HG03354 (cell line): ENCODE results near the gene PRKN.
"Not testable (repeated sequence)": the region's sequence is repeated elsewhere in the genome, so short reads cannot be mapped to it uniquely, and the experiment has no call there.

Experiments
- ATAC-seq: cut with Tn5 transposase; IDR thresholded peaks from one replicate; pipeline ENCODE4 v1.9.1; 2021; ENCODE audit warnings: mild to moderate bottlenecking; ENCODE audit not compliant: unreplicated experiment, poor library complexity, severe bottlenecking

Gene PRKN

DNA sequence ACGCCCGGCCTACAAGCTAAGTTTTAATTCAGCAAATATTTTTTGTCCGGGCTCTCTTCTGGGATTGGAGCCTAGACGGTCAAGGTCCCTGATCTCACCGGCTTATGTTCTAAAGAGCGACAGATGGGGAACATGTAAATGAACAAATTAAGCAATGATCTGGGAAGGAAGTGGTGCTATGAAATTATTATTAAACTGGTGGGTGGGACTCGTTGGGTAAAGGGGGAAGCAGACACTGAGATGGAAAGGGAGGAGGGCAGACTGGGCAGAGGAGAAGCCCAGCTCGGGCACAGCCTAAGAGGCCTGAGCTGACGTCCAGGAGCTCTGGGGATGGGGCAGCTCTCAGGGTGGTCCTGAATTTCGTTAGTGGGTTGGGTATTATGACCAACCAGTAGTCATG lies 1371.9 kb downstream of the PRKN start:
- no peak for ATAC-seq

DNA sequence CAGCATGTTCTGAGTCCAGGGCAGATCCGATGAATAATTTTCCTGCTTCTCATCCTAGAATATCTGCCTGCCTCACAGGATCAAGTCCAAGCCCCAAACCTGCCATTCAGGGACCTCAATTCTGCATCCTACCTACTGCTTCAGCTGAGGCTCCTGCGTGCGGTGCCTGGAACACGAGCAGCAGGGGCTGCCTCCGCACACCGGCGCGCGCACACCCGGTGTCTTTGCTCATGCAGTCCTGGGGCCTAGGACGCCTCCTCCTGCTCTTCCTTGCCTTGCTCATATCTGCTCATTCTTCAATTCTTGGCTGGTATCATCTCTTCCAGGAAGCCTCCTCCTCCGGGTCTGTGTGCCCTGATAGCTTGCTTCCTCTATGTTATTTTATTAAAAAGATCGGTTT lies 1372.6 kb downstream of the PRKN start:
- ATAC-seq = no peak

DNA sequence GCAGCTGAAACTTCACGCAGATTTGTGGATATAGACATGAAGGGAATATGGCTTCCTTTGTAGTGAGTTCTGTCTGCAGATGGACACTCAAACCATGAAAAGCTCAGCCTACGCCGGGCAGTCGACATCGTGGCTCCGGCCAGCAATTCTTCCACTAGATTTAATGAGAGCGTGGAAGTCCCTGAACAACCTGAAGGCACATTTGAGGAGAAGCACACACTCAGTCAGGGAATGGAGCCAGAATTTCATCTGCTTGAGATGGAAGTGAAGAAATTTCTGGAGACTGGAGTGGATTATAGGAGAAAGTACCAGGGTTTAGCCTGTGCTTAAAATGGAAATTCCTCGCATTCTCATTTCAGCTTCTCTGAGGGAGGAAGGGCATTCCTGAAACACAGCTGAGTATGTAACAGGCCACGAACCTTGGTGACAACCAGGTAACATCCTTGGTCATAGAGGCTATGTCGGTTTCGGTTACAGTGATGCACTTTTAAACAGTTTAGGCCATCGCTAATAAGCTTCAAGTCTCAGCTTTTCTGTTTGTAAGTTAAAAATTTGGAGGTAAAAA lies 1373.2 kb downstream of the PRKN start:
- ATAC-seq = no peak

DNA sequence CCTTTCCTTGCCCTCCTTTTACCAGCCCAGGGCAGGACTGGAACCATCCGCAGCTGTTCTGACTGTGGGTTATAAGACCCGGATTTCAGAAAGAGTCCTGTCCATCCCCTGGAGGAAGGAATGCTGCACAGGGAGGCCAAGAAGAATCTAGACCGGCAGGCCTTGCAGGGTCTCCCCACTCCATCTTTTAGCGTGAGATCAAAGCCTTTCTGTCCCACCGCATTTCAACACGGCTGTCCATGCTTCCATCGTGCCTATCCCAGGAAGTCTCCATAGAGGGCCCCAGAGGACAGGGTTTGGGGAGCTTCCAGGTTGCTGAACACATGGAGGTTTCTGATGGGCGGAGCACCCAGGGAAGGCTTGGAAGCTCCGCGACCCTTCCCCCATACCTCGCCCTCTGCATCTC lies 1374.4 kb downstream of the PRKN start:
- no peak for ATAC-seq

DNA sequence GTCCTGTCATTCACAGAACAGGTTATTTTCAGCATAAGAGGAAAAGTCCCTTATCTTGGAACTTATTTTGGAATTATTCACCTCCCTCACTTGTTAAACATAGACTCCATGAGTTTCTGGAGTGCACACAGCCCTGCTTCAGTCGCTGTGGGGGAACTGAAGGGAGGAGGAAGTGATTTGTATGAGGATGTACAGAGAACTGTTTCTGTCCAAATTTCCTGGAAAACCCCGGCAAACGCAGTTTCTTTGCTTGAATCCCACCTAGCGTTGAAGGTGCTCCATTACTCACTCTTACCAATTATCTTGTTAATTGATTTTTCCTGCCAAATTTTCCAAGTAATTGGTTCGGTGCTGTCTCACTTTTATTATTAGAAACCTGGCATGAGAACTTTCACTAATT lies 1375.7 kb downstream of the PRKN start:
- no peak for ATAC-seq

DNA sequence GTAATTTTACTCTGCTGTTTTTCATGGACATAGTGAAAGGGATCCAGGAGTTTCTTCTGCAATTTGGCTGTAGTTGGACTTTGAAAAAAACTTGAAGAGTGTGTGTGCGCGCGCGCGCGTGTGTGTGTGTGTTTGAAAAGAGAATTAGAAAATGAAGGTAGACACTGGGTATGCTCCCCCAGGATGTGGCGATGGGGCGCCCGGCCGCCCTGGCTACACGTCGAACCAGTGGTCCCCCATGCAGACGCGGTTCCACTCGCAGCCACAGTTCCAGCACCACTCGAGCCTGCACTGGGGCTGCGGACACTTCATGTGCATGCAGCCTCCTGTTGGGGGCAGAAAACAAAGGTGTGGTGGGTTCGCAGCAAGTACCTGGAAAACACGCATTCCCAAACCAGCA lies 1377.7 kb downstream of the PRKN start:
- ATAC-seq = no peak

DNA sequence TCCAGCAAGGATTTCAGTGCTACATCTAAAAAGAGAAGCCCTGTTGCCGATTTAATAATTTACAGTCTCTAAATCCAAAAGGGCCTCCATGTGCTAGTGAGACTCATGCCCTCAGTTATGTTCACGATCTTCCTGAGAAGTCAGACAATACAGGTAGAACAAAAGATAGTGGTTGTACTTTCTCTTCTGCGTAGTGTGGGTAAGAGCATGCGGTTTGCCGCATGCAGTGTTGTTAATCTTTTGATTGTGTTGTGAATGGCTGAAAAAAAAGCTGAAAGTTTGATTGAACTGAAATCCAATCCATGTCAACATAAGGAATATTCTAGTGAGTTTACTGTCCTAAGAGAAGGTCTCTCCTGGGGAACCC lies 1379.0 kb downstream of the PRKN start:
- no peak for ATAC-seq

DNA sequence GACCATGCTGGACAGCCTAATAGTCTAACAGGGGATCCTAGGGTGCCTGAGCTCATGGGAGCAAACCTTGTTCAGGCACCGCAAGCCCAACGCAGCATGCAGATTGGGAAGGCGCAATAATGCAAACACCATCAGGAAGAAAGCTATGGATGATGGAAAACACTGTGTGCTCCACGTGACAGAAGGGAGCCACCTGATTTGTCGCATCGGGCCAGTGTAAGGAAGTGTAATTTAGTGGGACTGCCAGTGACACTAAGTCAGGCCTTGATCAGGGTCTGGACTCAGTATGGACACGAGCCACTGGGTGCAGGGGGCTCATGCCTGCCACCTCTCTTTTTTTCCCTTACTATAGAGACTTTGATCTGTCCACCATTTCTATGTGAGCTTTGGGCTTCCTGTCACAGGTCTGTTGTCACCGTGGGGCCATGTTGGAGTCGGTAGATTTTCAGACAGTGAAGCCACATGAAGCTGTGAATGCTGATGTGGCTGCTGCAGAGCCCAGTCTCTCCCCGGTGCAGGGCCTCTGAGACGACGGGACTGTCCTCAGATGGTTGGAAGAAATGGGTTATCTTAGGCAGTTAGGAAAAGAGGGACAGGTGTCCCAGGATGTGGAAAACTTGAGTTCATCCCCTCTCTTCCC lies 1379.5 kb downstream of the PRKN start:
- ATAC-seq = no peak

DNA sequence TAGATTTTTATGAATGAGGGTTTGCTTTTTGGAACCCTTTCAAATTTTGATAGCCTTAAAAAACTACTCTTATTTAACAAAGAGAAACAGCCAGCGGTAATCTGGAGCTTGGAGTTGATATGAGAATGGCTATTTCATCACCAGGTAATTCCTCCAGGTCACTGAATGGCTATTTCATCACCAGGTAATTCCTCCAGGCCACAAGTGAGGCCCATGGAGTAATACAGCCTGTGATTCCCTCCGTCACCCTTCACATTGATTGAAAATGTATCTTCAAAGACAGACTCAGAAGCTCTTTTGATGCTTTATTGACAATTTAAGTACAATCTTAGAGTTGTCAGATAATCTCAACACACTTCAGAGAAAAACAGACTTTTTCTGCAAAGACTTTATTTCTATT lies 1380.4 kb downstream of the PRKN start:
- no peak for ATAC-seq

DNA sequence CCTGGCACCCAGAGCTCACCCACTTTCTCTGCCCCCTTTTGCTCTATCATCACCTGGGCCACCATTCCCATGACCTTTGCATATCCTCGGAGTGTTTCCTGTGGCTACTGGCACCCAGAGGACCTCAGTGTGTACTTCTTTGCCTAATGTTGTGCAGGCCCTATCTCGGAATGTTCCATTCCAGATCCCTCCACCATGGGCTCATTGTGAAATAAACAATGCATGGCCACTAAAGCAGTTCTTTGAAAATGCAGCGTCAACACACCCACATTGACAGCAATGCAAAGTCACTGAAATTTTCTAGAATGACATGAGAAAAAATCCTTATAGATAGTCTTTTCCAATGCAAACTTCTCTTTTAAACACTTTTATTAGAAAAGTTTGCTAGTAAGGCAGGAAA lies 1380.8 kb downstream of the PRKN start:
- no peak for ATAC-seq

DNA sequence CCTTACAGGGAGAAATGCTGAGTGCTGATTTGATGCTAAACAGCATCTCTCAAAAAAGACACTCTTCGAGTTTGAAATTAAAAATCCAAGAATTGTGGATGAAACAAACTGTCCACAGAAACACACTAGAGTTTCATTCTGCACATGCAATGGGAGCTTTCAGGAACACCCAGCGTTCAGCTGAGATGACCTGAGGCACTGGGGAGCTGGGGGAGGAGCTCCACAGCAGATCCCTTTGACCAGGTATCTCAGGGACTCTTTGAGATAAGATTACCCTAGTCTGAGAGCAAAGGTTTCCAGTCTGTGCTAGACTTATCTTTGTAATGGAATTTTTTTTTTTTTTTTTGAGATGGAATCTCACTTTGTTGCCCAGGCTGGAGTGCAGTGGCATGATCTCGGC lies 1382.9 kb downstream of the PRKN start:
- no peak for ATAC-seq

DNA sequence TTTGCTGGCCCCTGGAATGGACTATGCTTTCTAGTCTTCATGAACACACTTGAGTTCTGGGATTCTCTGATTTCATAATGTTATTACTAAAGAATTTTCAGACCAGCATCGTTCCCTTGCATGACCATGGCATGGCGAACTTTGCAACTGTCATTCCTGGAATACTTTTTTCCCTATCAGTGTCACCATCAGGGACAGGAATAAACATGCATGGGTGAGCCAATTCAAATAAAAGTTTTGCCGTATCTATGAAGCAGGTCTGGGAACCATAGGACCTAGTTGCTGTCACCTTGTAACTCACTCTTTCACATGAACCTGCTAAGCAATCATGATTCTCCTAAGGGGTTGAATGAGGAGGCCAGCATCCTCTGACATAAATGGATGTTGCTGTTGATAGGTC lies 1385.5 kb downstream of the PRKN start:
- ATAC-seq = no peak

DNA sequence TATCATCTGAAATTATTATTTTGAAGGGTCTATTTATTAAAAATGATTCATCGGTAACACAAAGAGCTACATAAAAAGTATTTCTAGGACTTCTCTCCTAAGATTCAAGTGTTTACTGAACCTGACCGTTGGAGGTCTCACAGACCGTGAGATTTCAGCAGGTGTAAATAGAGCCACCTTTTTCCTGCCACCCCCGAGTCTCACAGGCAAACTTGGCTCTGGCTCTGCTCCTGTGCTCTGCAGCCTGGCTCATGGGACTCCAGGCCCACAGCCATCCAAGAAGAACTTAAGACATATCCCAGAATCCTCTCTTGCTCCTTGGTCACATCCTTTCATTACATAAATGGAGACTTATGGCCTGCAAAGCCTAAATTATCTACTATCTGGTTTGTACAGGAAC lies 1385.9 kb downstream of the PRKN start:
- ATAC-seq = no peak

DNA sequence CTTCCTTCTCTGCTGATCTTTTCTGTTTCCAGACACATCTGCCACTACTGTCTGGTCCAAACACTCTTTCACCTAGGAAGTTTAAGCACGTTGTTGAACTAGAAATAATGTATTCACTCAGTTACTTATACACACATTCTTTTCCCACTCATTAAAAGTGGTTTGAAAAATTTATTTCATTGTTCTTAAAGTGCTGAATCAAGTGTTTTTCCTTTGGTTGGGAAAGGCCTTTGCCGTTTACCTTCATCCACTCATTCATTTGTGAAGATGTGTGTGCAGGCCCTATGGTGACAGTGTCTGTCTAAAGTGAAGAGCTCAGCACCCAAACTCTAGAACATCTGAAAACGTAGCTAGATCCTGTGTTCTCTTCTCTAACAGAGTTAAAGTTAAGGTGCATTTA lies 1389.6 kb downstream of the PRKN start:
- no peak for ATAC-seq

DNA sequence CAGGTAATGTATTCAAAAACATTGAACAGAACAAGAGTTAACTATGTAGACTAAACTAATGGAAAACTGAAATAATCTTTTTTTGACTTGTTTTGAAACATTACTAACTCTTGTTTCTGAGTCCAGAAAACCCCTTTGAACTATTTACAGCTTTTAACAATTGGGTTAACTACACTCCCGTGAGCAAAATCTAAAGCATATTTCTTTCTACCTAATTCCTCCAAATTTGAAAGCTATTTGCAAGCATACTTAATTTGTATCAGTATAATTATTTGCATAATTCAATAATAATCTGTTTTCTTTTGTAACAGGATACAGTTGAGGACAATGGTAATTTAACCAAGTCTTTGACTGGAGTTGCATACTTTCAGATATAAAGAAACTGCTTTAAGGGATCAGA lies 1391.1 kb downstream of the PRKN start:
- ATAC-seq = no peak

DNA sequence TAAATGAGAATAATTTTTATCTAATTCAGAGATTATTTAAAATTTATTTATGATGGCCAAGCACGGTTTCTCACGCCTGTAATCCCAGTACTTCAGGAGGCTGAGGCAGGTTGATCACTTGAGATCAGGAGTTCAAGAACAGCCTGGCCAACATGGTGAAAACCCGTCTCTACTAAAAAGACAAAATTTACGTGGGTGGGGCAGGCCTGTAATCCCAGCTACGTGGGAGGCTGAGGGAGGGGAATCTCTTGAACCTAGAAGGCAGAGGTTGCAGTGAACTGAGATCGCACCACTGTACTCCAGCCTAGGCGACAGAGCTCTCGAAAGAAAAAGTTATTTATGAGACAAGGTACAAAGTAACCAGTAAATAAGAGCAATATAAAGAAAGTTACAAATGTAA lies 1394.2 kb downstream of the PRKN start:
- no peak for ATAC-seq

DNA sequence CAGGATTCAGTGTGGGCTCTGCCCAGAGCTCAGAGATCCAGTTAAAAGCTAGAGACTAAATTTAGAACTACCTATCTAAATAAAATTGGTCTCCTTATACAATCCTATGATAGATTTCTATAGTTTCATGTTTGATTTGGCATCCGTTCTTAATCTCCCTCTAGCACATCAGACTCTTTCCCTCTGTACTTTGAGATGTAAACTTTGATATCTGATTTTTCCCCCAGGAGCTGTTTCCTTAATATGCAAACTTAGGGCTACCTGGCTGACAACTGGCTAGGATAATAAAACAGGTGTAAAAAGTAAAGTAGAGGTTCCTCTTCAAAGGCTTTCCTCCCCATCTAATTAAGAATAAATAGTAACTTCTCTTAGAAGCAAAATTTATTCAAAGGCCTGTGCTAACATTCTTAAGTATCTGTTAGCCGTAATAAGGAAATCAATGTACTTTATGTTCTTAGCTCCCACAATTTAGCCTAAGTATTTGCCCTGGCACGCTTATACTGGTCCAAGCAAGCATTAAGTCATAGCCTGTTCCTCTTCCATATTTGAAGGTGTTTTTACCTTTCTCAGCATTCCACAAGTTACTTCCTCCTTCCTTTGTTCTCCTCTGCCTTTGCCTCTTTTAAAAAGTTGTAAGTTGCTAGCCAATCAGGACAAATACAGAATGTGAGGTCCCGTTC lies 1396.0 kb downstream of the PRKN start:
- not testable (repeated sequence) for ATAC-seq

DNA sequence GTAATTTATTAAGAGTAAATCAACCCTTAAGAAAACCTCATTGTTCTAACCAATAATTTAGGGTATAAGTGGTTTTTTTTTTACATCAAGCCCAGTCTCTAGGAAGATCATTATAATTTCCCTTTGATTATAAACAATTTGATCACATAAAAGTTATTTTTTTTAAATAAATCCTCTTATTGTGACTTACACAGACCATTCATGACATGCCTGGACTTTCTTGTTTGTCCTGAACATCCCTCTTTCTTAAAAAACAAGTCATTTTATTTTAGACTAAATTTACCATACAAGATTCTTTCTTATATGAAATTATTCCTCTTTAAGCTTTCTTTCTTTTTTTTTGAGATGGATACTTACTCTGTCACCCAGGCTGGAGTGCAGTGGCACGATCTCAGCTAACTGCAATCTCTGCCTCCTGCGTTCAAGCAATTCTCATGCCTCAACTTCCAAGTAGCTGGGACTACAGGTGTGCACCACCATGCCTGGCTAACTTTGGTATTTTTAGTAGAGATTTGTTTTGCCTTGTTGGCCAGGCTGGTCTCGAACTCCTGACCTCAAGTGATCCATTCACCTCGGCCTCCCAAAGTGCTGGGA lies 1400.1 kb downstream of the PRKN start:
- ATAC-seq = no peak

DNA sequence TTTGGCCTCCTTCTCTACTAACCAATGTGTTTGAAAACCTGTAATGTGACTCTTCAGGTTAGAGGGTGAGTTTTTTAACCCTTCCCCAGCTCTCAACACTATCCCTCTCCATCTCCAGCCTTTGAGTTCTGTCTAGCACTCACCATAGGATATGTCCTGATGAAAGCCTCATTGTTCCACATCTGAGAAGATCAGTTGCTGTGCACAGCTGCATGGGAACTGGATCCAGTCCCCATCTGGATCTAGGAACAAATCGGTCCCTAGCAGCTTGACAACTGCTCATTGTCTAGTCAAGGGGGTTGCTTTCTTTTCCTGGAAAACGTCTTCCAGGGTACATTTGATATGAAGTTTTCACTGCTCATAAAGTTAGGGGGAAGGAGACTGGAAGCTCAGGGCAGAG lies 1408.3 kb downstream of the PRKN start:
- ATAC-seq = no peak

DNA sequence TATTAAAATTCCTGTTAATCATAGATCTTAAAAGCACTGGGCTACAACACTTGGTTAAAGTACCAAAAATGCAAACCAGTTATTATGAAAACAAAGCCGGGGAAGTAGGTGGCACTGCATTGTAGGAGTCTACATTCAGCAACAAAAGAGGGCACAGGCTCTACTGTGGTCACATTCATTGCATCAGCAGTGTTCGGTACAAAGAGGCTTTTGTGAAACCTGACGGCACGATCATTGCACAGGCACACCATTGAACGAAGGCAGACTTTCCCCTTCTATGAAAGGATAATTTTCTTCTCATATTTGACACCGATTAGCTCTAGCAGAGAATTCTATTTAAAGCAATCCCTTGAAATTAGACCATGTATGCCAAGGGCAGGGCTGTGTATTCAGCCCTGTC lies 1409.1 kb downstream of the PRKN start:
- ATAC-seq = no peak

DNA sequence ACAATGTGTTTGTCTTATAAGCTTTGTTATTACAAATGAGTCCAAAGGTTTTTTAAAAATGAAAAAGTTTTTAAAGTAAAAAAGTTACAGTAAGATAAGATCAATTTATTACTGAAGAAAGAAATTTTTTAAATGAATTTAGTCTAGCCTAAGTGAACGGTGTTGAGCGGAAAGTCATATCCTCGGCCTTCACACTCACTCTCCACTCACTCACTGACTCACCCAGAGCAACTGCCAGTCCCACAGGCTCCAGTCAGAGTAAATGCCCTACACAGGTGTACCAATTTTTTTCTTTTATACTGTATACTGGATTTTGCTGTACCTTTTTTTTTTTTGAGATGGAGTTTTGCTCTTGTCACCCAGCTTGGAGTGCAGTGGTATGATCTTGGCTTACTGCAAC lies 1411.0 kb downstream of the PRKN start:
- no peak for ATAC-seq
